T follicular helper cell (primary cell): ENCODE data around the gene BCAS3.
"Not testable (repeated sequence)": the region's sequence is repeated elsewhere in the genome, so short reads cannot be mapped to it uniquely, and the experiment has no call there.

Experiments used
- DNase-seq: peaks from one replicate; pipeline ENCODE4 v3.0.0-alpha.2; 2020; ENCODE audit warnings: low read depth

Gene BCAS3

DNA sequence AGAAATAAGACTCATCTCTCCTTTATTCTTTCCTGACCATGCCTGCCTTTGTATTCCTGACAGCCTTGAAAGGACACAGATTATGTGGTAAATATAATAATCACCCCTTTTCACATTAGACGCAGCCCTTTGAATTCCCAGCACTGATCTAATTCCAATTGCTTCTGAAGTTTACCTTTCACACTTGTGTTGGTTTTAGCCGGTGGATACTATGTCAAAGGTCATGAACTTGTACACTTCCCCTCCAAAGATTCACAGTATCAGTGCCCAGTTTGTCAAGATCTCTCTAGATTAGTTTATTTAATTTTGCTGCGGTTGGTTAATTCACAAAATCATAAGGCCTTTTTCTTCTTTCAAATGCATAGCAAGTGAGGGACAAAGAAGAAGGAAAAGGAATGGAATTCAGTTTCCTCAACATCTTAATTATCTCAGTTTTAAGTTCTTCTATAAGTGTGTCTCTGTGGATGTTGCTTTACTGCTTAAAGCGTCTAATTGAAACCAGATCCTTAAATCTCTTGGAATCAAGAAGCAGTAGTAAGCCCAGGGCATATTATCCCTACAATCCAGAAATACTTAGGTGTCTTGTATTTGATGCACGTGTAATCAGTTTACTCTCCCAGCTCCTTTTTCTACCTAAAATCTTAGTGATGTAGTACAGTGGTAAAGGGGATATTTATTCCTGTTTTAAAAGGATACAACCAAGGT lies 547.7 kb downstream of the BCAS3 start:
- no peak for DNase-seq

- no peak for DNase-seq
Observed at GRCh38 chr17:61227866-61228265, 550.2 kb downstream of the BCAS3 start.

GRCh38 chr17:61230461-61230860 lies 552.8 kb downstream of the BCAS3 start:
- no peak for DNase-seq

DNA sequence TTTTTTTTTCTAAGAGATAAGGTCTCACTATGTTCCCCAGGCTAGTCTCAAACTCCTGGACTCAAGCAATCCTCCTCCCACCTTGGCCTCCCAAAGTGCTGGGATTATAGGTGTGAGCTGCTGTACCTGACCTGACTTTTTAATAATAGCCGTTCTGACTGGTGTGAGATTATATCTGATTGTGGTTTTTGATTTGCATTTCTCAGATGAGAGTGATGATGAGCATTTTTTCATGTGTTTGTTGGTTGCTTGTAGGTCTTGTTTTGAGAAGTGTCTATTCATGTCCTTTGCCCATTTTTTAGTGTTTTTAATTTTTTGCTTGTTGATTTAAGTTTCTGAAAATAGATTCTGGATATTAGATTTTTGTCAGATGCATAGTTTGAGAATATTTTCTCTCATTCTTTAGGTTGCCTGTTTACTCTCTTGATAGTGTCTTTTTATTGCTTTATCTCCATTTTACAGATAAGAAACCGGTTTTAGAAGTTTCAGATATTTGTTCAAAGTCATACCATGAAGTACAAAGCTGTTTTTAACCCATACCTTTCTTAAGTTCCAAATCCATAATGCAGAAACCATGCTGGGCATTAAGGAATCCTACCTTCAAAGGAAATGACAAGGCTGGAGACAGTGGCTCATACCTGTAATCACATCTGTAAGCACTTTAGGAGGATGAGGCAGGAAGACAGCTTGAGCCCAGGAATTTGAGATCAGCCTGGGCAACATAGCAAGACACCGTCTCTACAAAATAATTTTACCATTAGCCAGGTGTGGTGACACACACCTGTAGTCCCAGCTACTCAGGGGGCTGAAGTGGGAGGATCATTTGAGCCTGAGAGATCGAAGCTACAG lies 553.5 kb downstream of the BCAS3 start:
- DNase-seq = no peak

- no peak for DNase-seq
Observed at GRCh38 chr17:61232871-61233270, 555.2 kb downstream of the BCAS3 start.

- DNase-seq = no peak
Observed at GRCh38 chr17:61233991-61234750, 556.5 kb downstream of the BCAS3 start.

- DNase-seq = no peak
Observed at GRCh38 chr17:61235001-61235826, 557.6 kb downstream of the BCAS3 start.

- no peak for DNase-seq
Observed at GRCh38 chr17:61235827-61236197, 558.2 kb downstream of the BCAS3 start.

GRCh38 chr17:61237275-61237674 lies 559.6 kb downstream of the BCAS3 start:
- DNase-seq = no peak

- no peak for DNase-seq
Observed at GRCh38 chr17:61238455-61238933, 560.8 kb downstream of the BCAS3 start.

DNA sequence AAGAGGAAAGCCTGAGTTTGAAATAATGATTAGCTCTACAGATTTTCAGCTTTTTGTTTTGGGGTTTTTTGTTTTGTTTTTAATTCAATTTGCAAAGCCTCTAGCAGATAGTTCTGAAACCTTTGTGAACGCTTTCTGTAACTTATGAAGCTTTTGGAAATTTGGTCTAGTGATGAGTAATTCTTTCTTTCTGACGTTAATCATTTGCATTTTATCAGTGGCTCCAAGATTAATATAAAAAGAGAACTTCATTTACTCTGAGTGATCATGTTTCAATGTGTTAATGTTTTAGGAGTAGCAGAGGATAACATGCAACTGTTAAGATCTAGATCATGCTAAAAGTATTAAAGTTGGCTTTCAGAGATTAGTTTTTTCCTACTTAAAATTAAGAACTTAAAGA lies 561.7 kb downstream of the BCAS3 start:
- no peak for DNase-seq

- no peak for DNase-seq
Observed at GRCh38 chr17:61239953-61240352, 562.3 kb downstream of the BCAS3 start.

DNA sequence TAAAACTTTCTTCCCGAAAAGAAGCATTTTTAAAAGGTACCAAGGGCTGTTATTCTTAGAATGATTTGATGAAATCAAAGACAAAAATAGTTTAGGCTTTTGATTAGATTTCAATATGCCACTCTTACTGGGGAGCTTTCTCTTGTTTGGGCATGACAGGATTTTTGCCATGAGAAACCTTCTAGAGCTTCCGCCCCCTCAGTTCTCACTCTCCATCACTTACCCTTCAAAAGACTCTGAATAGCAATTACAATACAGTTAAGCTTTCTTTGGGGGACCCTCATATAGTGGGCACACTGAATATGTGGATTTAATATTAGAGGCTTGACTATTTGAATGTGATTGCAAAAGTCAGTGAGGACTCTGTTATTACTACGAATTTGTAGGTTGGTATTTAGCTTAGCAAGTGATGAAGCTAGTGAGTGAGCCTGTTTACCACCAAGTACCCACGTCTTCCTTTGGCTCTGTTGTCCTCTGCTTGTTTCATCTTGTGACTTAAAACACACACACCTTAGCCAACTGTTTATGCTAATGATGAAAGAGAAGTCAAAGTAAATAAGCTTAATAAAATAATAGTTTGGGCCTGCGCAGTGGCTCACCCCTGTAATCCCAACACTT lies 563.3 kb downstream of the BCAS3 start:
- DNase-seq = no peak

GRCh38 chr17:61244988-61245387 lies 567.3 kb downstream of the BCAS3 start:
- DNase-seq = not testable (repeated sequence)

GRCh38 chr17:61245706-61246135 lies 568.1 kb downstream of the BCAS3 start:
- DNase-seq = no peak

DNA sequence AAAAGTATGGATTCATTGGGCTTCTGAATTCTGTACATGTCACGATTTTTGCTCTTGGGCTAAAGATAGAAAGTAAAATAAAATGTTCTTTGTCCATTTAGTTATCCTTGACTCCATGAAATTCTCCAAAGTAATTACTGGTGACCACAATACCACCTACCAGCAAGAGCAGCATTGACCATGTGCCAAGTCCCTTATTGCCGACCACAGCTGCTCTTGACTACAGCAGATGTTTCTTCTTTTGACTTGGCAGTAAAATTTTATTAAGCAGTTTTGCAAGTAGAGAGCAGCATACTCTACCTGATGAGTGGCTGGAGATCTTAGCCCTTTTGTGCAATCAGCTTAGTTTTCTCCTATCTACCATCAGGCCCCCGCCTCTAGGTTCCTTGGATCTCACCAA lies 569.8 kb downstream of the BCAS3 start:
- DNase-seq = no peak

DNA sequence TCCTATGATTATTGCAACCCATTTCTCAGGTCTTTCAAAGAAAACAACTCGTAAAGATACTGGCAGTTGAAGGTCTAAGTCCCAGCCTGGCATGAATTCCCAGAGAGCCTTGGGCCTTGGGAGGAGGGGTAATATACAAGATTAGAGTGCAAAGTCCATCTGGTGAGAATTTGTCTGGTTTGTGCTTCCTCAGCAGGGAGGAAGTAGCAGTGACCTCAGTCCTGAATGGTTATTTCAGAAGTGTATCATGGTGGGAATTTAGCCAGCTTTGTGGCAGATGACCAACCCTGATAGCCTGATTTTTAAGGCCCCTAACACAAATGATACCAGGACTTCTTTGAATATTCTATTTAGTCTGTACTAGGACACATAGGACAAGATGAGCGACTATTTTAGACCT lies 570.7 kb downstream of the BCAS3 start:
- DNase-seq = no peak

DNA sequence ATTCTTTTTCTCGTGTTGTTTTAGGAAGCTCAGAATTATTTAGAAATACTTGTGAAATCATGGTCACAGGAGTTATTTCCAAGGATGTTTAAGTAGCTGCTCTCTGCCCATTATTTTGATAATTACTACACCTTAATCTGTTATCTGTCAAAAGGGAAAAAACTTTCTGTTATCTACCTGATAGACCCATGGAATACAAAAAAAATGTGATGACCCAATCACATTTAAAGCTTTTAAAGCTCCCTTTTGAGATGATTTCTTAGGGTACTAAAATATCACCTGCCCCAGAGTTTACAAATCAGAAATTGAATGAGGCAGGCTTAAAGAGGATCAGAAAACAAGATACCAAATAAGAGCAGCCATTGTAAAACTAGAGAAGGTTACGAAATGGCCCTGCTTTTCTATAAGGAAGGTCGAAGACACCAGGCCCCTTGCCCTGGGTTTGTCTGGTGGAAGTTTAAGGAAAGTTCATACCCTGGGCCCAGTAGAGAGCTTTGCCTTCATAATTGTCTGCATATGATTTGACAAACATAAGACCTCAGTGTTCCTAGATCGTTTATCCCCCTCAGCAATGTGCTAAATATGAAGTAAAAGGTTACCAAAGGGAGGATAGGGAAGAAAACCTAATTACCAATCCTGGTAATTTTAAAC lies 572.1 kb downstream of the BCAS3 start:
- DNase-seq = no peak

- DNase-seq = no peak
Observed at GRCh38 chr17:61250335-61250890, 572.8 kb downstream of the BCAS3 start.
